SK-N-SH (cell line): ENCODE data around the gene SLC26A8.

ENCODE experiments used
- TF ChIP-seq, protein P1 (sequence below): IDR thresholded peaks from 2 replicates; pipeline ENCODE4 v1.4.0; 2012; ENCODE audit warnings: low read depth
- TF ChIP-seq, protein P2 (sequence below): fragments of 200-600 bp; sonication (generic); IDR thresholded peaks from 2 replicates; pipeline ENCODE4 v1.6.1; 2017; ENCODE audit warnings: antibody characterized with exemption, mild to moderate bottlenecking, moderate library complexity

DNA sequence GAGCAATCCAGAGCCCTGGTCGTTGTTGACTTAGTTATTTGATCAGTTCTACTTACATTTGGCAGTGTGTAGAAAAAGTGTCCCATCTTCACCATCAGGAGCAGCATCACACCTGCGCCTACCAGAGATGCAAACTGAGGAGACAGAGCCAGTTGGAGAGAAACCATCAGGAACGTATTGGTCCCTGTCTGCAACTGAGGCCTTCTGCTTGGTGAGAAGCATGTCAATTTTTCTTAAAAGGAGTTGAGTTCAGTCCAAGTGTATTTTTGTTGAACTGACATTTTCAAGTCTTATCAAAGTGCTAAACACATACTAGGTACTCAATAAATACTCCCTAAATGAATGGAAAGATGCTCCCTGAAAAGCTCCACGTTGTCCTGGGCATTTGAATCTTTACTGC is 55.6 kb downstream of the SLC26A8 start:
- TF ChIP-seq, protein P1, sequence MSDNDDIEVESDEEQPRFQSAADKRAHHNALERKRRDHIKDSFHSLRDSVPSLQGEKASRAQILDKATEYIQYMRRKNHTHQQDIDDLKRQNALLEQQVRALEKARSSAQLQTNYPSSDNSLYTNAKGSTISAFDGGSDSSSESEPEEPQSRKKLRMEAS, result no peak
- TF ChIP-seq, protein P2, sequence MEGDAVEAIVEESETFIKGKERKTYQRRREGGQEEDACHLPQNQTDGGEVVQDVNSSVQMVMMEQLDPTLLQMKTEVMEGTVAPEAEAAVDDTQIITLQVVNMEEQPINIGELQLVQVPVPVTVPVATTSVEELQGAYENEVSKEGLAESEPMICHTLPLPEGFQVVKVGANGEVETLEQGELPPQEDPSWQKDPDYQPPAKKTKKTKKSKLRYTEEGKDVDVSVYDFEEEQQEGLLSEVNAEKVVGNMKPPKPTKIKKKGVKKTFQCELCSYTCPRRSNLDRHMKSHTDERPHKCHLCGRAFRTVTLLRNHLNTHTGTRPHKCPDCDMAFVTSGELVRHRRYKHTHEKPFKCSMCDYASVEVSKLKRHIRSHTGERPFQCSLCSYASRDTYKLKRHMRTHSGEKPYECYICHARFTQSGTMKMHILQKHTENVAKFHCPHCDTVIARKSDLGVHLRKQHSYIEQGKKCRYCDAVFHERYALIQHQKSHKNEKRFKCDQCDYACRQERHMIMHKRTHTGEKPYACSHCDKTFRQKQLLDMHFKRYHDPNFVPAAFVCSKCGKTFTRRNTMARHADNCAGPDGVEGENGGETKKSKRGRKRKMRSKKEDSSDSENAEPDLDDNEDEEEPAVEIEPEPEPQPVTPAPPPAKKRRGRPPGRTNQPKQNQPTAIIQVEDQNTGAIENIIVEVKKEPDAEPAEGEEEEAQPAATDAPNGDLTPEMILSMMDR, result no peak
